ENCODE measurements around the gene RAB32. TPM values are rescaled to one million over a fixed set of nuclear protein-coding genes. Genes with fewer than 3 reads are reported as not detected.

Gene RAB32
- total RNA-seq, 1 experiment from 2014 or later: 4.7 TPM

- no peak overlapping the region for H3K14ac ChIP-seq (ENCODE audit: insufficient read depth, low read length)
- TF ChIP-seq CTCF (conservative IDR thresholded peaks at IDR 0.05): no peak
These were observed 10.9 kb upstream of the RAB32 start for GRCh38 chr6:146532702-146533101.

More at GRCh38 chr6:146532702-146533101, 10.9 kb upstream of the RAB32 start:
- no peak overlapping the region for H3K4me3 Mint-ChIP-seq
- Histone ChIP-seq H2AFZ (ENCODE audit: low read length) (no peak overlapping the region), H2BK12ac (ENCODE audit: insufficient read length, low read depth, low read length) (no peak overlapping the region), H3K9me3 (ENCODE audit: control insufficient read depth, low read depth, low read length) (no peaks in the 10 kb centered on the region), H3K56ac (ENCODE audit: insufficient read length, low read depth, low read length) (no peak overlapping the region), H3K18ac (ENCODE audit: insufficient read length, low read depth, low read length) (no peak overlapping the region), H3K27me3 (ENCODE audit: insufficient read depth, low read length) (no peaks in the 10 kb centered on the region), H2BK15ac (ENCODE audit: low read depth, low read length) (no peak overlapping the region), H3T11ph (ENCODE audit: low read length) (no peak overlapping the region), H3K4me2 (ENCODE audit: insufficient read depth, insufficient read length, low read length) (no peak overlapping the region), H3K4me1 (ENCODE audit: insufficient read depth, low read length) (no peaks in the 10 kb centered on the region), H2AK5ac (ENCODE audit: insufficient read length, low read length) (no peak overlapping the region), H2BK5ac (ENCODE audit: insufficient read length, low read length) (no peak overlapping the region), H3K23ac (ENCODE audit: insufficient read length, low read depth, low read length) (no peak overlapping the region), H3K27ac (ENCODE audit: insufficient read length, low read depth, low read length) (no peak overlapping the region), H2BK20ac (ENCODE audit: low read depth, low read length, poor library complexity, severe bottlenecking) (no peak overlapping the region), H3K4ac (ENCODE audit: low read depth, low read length) (no peak overlapping the region), H3K23me2 (ENCODE audit: insufficient read length, low read depth, low read length, poor library complexity, severe bottlenecking) (no peaks in the 10 kb centered on the region), H3K79me2 (ENCODE audit: insufficient read depth, low read length) (no peaks in the 10 kb centered on the region), H2BK120ac (ENCODE audit: low read depth, low read length, poor library complexity, severe bottlenecking) (no peak overlapping the region), H4K91ac (ENCODE audit: insufficient read length, low read depth, low read length) (no peak overlapping the region), H4K5ac (ENCODE audit: insufficient read length, low read depth, low read length) (no peak overlapping the region), H4K8ac (replicated peaks; ENCODE audit: insufficient read length, low read depth, low read length) (no peak overlapping the region), H4K20me1 (ENCODE audit: control insufficient read depth, insufficient read depth, insufficient read length) (no peaks in the 10 kb centered on the region), H3K9ac (ENCODE audit: extremely low read depth, insufficient read length, low read length) (no peak overlapping the region), H3K79me1 (ENCODE audit: insufficient read depth, low read depth, low read length, poor library complexity, severe bottlenecking) (no peaks in the 10 kb centered on the region)
- H3K4me1 Mint-ChIP-seq: no peaks in the 10 kb centered on the region
- no peaks in the 10 kb centered on the region for H3K9me3 Mint-ChIP-seq
- no peak overlapping the region for H3K27ac Mint-ChIP-seq
- no peaks in the 10 kb centered on the region for H3K36me3 Mint-ChIP-seq (ENCODE audit: insufficient read depth in 1 of 3, low read depth in 3 of 3)
- WGBS (ENCODE audit: extremely low coverage, insufficient read length, low lambda C conversion rate): no CpG with 5 or more reads among the region's 3 CpGs
- H3K27me3 Mint-ChIP-seq (ENCODE audit: low read depth): no peaks in the 10 kb centered on the region
- DNase-seq: no peak
